ENCODE data around the gene GMDS. TPM values are rescaled to one million over a fixed set of nuclear protein-coding genes. Genes with fewer than 3 reads are reported as not detected.

The GMDS gene
- total and polyA plus RNA-seq, 2 donors (not counting 1 experiment from before 2014, with no cell fraction given) = 11.5 to 16.4 TPM

DNA sequence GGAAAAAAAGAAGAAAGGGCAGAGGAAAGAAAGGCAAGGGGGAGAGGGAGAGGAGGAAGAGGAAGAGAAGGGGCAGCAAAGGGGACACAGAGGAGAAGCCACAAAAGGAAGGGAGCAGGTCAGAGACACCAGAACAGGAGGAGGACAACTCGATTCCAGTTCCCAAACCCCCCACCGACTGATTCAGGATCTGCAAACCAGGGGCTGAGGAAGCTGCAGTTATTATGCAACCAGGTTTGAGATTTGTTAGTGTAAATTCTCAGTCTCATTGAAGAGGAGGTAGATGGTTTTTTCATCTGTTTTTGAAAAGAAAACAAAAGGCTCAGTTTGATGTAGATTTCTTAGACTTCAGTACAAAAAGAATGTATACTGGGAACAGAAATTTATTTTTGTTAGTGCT is 432.9 kb downstream of the GMDS start:
- no CpG with 5 or more reads among the region's 2 CpGs for WGBS (ENCODE audit: insufficient coverage)
- Histone ChIP-seq H3K79me2 (ENCODE audit: control insufficient read depth, insufficient read depth, low read length) (no peaks in the 10 kb centered on the region), H3K36me3 (replicated peaks in 1 of 2; ENCODE audit: control extremely low read depth in 1 of 2, control insufficient read depth in 1 of 2, extremely low read depth in 1 of 2, insufficient read depth in 2 of 2, low read length in 1 of 2) (no peaks in the 10 kb centered on the region), H3K4me2 (replicated peaks; ENCODE audit: low read depth, low read length, poor library complexity, severe bottlenecking) (no peak overlapping the region), H3K9ac (ENCODE audit: low read length) (no peak overlapping the region), H3K27me3 (replicated peaks in 1 of 4; ENCODE audit: control extremely low read depth in 1 of 4, control insufficient read depth in 3 of 4, insufficient read depth in 4 of 4, low read length in 3 of 4) (no peaks in the 10 kb centered on the region), H2AFZ (ENCODE audit: insufficient read depth, low read depth, low read length, poor library complexity, severe bottlenecking) (no peak overlapping the region), H3K27ac (ENCODE audit: low read length in 2 of 2) (no peak overlapping the region), H3K4me1 (ENCODE audit: control insufficient read depth in 2 of 2, insufficient read depth in 2 of 2, low read length in 2 of 2) (no peaks in the 10 kb centered on the region), H4K20me1 (ENCODE audit: control insufficient read depth, insufficient read depth, low read length, poor library complexity, severe bottlenecking) (no peaks in the 10 kb centered on the region), H3K9me3 (ENCODE audit: control extremely low read depth in 1 of 3, control insufficient read depth in 2 of 3, insufficient read depth in 1 of 3, low read length in 2 of 3) (no peaks in the 10 kb centered on the region), H3K4me3 (ENCODE audit: control extremely low read depth in 1 of 5, extremely low read depth in 1 of 5, insufficient read depth in 1 of 5, low read depth in 2 of 5, low read length in 4 of 5) (no peak overlapping the region)
- Mint-ChIP-seq H3K4me3 (no peak overlapping the region), H3K27me3 (no peaks in the 10 kb centered on the region), H3K4me1 (no peaks in the 10 kb centered on the region), H3K9me3 (ENCODE audit: insufficient read depth) (no peaks in the 10 kb centered on the region), H3K27ac (no peak overlapping the region)
- no peak for ATAC-seq (ENCODE audit: low read depth)
- ChIA-PET CTCF (no interaction called here), POLR2A (no interaction called here)
- TF ChIP-seq, protein P1, sequence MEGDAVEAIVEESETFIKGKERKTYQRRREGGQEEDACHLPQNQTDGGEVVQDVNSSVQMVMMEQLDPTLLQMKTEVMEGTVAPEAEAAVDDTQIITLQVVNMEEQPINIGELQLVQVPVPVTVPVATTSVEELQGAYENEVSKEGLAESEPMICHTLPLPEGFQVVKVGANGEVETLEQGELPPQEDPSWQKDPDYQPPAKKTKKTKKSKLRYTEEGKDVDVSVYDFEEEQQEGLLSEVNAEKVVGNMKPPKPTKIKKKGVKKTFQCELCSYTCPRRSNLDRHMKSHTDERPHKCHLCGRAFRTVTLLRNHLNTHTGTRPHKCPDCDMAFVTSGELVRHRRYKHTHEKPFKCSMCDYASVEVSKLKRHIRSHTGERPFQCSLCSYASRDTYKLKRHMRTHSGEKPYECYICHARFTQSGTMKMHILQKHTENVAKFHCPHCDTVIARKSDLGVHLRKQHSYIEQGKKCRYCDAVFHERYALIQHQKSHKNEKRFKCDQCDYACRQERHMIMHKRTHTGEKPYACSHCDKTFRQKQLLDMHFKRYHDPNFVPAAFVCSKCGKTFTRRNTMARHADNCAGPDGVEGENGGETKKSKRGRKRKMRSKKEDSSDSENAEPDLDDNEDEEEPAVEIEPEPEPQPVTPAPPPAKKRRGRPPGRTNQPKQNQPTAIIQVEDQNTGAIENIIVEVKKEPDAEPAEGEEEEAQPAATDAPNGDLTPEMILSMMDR (IDR thresholded peaks at IDR 0.05) = no peak
- no peak for TF ChIP-seq EZH2 (IDR thresholded peaks at IDR 0.05; ENCODE audit: borderline replicate concordance, insufficient read depth, low read depth, low read length, poor library complexity, severe bottlenecking)
- intact Hi-C loops (cut with micrococcal nuclease) = no loop called here
- no peak for DNase-seq

DNA sequence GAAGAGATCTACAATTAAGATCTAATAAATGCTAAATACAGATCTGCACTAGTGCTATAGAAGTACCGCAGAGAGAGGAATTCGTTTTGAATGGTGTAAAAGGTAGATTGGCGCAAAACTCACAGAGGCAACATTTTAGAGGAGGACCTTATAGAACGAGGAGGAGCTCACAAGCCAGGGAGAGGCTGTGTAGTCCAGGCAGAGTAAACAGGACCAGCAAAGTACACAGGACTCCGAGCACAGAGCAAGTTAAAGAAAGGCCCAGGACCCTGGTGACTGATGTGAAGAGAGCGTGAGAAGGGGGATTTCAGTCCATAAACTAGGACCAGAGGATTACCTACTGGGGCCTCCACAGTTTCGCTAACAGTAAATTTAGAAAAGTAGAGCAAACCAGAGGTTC is 433.4 kb downstream of the GMDS start:
- CTCF ChIA-PET = no interaction called here
- no peak for DNase-seq
- no peaks in the 10 kb centered on the region for H3K79me2 ChIP-seq (ENCODE audit: control insufficient read depth, insufficient read depth, low read length)
- intact Hi-C loops (cut with micrococcal nuclease) = no loop called here
- Mint-ChIP-seq H3K27ac (no peak overlapping the region), H3K27me3 (no peaks in the 10 kb centered on the region), H3K4me1 (no peaks in the 10 kb centered on the region), H3K9me3 (ENCODE audit: insufficient read depth) (no peaks in the 10 kb centered on the region), H3K4me3 (no peak overlapping the region)
- no peak overlapping the region for H2AFZ ChIP-seq (ENCODE audit: insufficient read depth, low read depth, low read length, poor library complexity, severe bottlenecking)
- H3K27me3 ChIP-seq (replicated peaks in 1 of 4; ENCODE audit: control extremely low read depth in 1 of 4, control insufficient read depth in 3 of 4, insufficient read depth in 4 of 4, low read length in 3 of 4) = no peaks in the 10 kb centered on the region
- no peak overlapping the region for H3K27ac ChIP-seq (ENCODE audit: low read length in 2 of 2)
- ATAC-seq (ENCODE audit: low read depth) = no peak
- no peak overlapping the region for H3K9ac ChIP-seq (ENCODE audit: low read length)
- no peaks in the 10 kb centered on the region for H3K36me3 ChIP-seq (replicated peaks in 1 of 2; ENCODE audit: control extremely low read depth in 1 of 2, control insufficient read depth in 1 of 2, extremely low read depth in 1 of 2, insufficient read depth in 2 of 2, low read length in 1 of 2)
- H3K4me2 ChIP-seq (replicated peaks; ENCODE audit: low read depth, low read length, poor library complexity, severe bottlenecking) = no peak overlapping the region
- 97% methylated on average over 7 of the region's 7 CpGs for WGBS (ENCODE audit: insufficient coverage)
- H3K4me3 ChIP-seq (ENCODE audit: control extremely low read depth in 1 of 5, extremely low read depth in 1 of 5, insufficient read depth in 1 of 5, low read depth in 2 of 5, low read length in 4 of 5) = no peak overlapping the region
- TF ChIP-seq, protein P1 (IDR thresholded peaks at IDR 0.05) = no peak
- TF ChIP-seq EZH2 (IDR thresholded peaks at IDR 0.05; ENCODE audit: borderline replicate concordance, insufficient read depth, low read depth, low read length, poor library complexity, severe bottlenecking) = no peak
- no peaks in the 10 kb centered on the region for H3K4me1 ChIP-seq (ENCODE audit: control insufficient read depth in 2 of 2, insufficient read depth in 2 of 2, low read length in 2 of 2)
- H3K9me3 ChIP-seq (ENCODE audit: control extremely low read depth in 1 of 3, control insufficient read depth in 2 of 3, insufficient read depth in 1 of 3, low read length in 2 of 3) = no peaks in the 10 kb centered on the region
- no peaks in the 10 kb centered on the region for H4K20me1 ChIP-seq (ENCODE audit: control insufficient read depth, insufficient read depth, low read length, poor library complexity, severe bottlenecking)
- POLR2A ChIA-PET = no interaction called here
